ENCODE results near the gene FCGR1A.
"Not testable (repeated sequence)": the region's sequence is repeated elsewhere in the genome, so short reads cannot be mapped to it uniquely, and the experiment has no call there.

FCGR1A gene

DNA sequence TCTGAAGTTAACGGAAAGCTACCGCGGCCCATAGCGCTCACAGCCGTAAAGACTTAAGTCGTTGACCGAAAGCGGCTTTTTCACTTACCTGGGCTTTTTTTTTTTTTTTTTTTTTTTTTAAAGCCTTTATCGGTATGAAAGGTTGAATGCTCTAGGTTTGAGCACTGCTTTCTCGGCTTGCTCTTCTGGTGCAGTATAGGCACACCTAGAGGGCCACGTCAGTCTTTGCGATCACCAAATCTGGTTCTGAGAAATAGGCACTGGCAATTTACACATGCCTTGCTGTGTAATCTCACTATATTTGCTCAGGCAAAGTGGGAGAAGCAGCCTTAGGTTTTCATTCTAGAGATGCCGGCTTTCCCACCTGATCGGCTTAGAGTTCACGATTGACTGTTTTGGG lies 50.6 kb downstream of the FCGR1A start:
- H3K9ac ChIP-seq (ENCODE audit: insufficient read length); H3K27ac ChIP-seq; H3K9me3 ChIP-seq (ENCODE audit: low read depth, low read length); H3K36me3 ChIP-seq (ENCODE audit: insufficient read depth, low read length); H3K4me3 ChIP-seq; DNase-seq (ENCODE audit: low read depth, low spot score): not testable (repeated sequence)

DNA sequence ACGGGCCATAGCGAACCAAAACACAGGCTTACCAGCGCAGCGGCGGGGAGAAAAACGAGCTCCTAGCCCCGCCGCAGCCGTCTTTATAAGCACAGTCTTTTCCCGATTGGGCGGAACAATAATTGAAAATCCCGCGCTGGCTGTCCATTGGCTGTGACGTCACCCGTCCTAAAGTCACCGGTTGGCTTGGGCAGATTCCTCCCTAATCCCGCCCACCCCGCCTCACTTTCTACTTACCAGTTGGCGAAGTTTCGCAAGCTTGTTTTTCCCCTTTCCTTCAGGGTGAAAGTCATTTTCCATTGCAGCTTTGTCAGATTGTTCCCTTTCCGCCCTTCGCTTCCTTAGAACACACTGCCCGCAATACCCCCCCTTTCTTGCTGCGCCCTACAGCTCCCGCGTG lies 58.7 kb downstream of the FCGR1A start:
- H3K4me3 ChIP-seq; H3K36me3 ChIP-seq (ENCODE audit: insufficient read depth, low read length); H3K27ac ChIP-seq; DNase-seq (ENCODE audit: low read depth, low spot score); H3K9me3 ChIP-seq (ENCODE audit: low read depth, low read length); H3K9ac ChIP-seq (ENCODE audit: insufficient read length): not testable (repeated sequence)
